ENCODE data around the gene IGF1R. TPM values are rescaled to one million over a fixed set of nuclear protein-coding genes. Genes with fewer than 3 reads are reported as not detected.

Gene IGF1R
- total and polyA plus RNA-seq, 2 of the 13 experiments (the other 11 are each of a cell fraction or from before 2014, with no cell fraction given): 15.9 to 18.4 TPM

GRCh38 chr15:98937413-98938104 is 289.2 kb downstream of the IGF1R start:
- POLR2A ChIA-PET: no interaction called here
- DNase-seq (ENCODE audit: low spot score) (no peak), ATAC-seq (no peak), FAIRE-seq (no peak)
- CTCF ChIA-PET (ENCODE audit: low intra/inter-chr PET ratio, low total read pairs): no interaction called here
- 93% methylated on average over 7 of the region's 7 CpGs for WGBS (ENCODE audit: low lambda C conversion rate)
- no peaks in the 10 kb centered on the region for H4K20me1 ChIP-seq (ENCODE audit: insufficient read depth, low read length)
- H3K4me2 ChIP-seq (ENCODE audit: low read depth, low read length): no peak overlapping the region
- H3K27ac ChIP-seq (ENCODE audit: extremely low read length, insufficient read depth, low read length): no peak overlapping the region
- intact Hi-C loops (cut with micrococcal nuclease; ENCODE audit: unreplicated experiment) (no loop called here), in situ Hi-C loops (cut with HindIII; ENCODE audit: extremely low pct_ligation_motif_present, low pct_unique_long_range_greater_than_20kb) (no loop called here)
- peaks cover 15 to 78% of the 10 kb centered on the region in 2 experiments for H3K36me3 ChIP-seq (replicated peaks in 1 of 2; ENCODE audit: control insufficient read depth in 1 of 2, insufficient read depth in 2 of 2, low read length in 2 of 2)
- H3K79me2 ChIP-seq (ENCODE audit: insufficient read depth, low read length): no peaks in the 10 kb centered on the region
- H3K9ac ChIP-seq (ENCODE audit: insufficient read depth, low read depth, low read length): no peak overlapping the region
- no peak for TF ChIP-seq POLR2AphosphoS2 (IDR thresholded peaks at IDR 0.05; ENCODE audit: low read depth, low read length)
- no peak for TF ChIP-seq XBP1 (CRISPR knock-in tag; IDR thresholded peaks at IDR 0.05)
- no peak for TF ChIP-seq MATR3 (CRISPR knock-in tag; IDR thresholded peaks at IDR 0.05)
- TF ChIP-seq TRIM22 (IDR thresholded peaks at IDR 0.05): no peak
- no peak for TF ChIP-seq ARNTL (CRISPR knock-in tag; IDR thresholded peaks at IDR 0.05)
- TF ChIP-seq HDAC6 (IDR thresholded peaks at IDR 0.05; ENCODE audit: low read depth, low read length): no peak
- no peak for TF ChIP-seq PBX3 (CRISPR knock-in tag; IDR thresholded peaks at IDR 0.05; ENCODE audit: borderline replicate concordance)
- no peak for TF ChIP-seq NCOA5 (CRISPR knock-in tag; IDR thresholded peaks at IDR 0.05)
- TF ChIP-seq ZNF24 (IDR thresholded peaks at IDR 0.05): no peak
- TF ChIP-seq GATA4 (IDR thresholded peaks at IDR 0.05; ENCODE audit: borderline replicate concordance, low read depth): no peak
- TF ChIP-seq GZF1 (CRISPR knock-in tag; IDR thresholded peaks at IDR 0.05): no peak
- no peak for TF ChIP-seq ZNF142 (CRISPR knock-in tag; IDR thresholded peaks at IDR 0.05)
- TF ChIP-seq GABPA (IDR thresholded peaks at IDR 0.05; ENCODE audit: low read depth, low read length): no peak
- TF ChIP-seq GABPA (CRISPR knock-in tag; IDR thresholded peaks at IDR 0.05; ENCODE audit: low read depth): no peak
- no peaks in the 10 kb centered on the region for H3K27me3 ChIP-seq (ENCODE audit: control insufficient read depth in 1 of 2, insufficient read depth in 2 of 2, low read length in 2 of 2)
- no TSS peak for BruUV-seq (replicated peaks)
- no peak overlapping the region for H3K4me3 ChIP-seq (replicated peaks in 1 of 3; ENCODE audit: insufficient read depth in 1 of 3, low read depth in 2 of 3, low read length in 3 of 3)
- H2AFZ ChIP-seq (ENCODE audit: low read length): no peak overlapping the region
- peaks cover 27% of the 10 kb centered on the region for H3K4me1 ChIP-seq (ENCODE audit: insufficient read depth, low read length)
- no peaks in the 10 kb centered on the region for H3K9me3 ChIP-seq (ENCODE audit: low read length)
